ENCODE measurements around the gene ARPC1A.

The ARPC1A gene

GRCh38 chr7:99301496-99301895 lies 24.2 kb upstream of the ARPC1A start:
- no peaks in the 10 kb centered on the region for H3K27me3 ChIP-seq
- TF ChIP-seq CTCF (IDR thresholded peaks at IDR 0.05), result no peak
- H3K4me1 ChIP-seq (ENCODE audit: control insufficient read depth in 1 of 2, insufficient read depth in 1 of 2, low read depth in 1 of 2, low read length in 1 of 2), result no peaks in the 10 kb centered on the region
- no peak overlapping the region for H3K27ac ChIP-seq
- H3K9me3 ChIP-seq, result no peaks in the 10 kb centered on the region
- H3K36me3 ChIP-seq, result no peaks in the 10 kb centered on the region
- no peak overlapping the region for H3K4me3 ChIP-seq (ENCODE audit: low read depth in 1 of 2, low read length in 1 of 2)

- TF ChIP-seq CTCF (IDR thresholded peaks at IDR 0.05), result no peak
- H3K4me3 ChIP-seq (ENCODE audit: low read depth in 1 of 2, low read length in 1 of 2), result no peak overlapping the region
- H3K27ac ChIP-seq, result no peak overlapping the region
- no peaks in the 10 kb centered on the region for H3K4me1 ChIP-seq (ENCODE audit: control insufficient read depth in 1 of 2, insufficient read depth in 1 of 2, low read depth in 1 of 2, low read length in 1 of 2)
- H3K9me3 ChIP-seq, result no peaks in the 10 kb centered on the region
- H3K36me3 ChIP-seq, result no peaks in the 10 kb centered on the region
- no peaks in the 10 kb centered on the region for H3K27me3 ChIP-seq
These were observed 20.0 kb upstream of the ARPC1A start for GRCh38 chr7:99305473-99306260.

- Histone ChIP-seq H3K4me3 (ENCODE audit: low read depth in 1 of 2, low read length in 1 of 2) (no peak overlapping the region), H3K27ac (no peak overlapping the region), H3K4me1 (ENCODE audit: control insufficient read depth in 1 of 2, insufficient read depth in 1 of 2, low read depth in 1 of 2, low read length in 1 of 2) (peaks cover 0 to 5% of the 10 kb centered on the region in 2 experiments), H3K27me3 (no peaks in the 10 kb centered on the region), H3K36me3 (no peaks in the 10 kb centered on the region), H3K9me3 (no peaks in the 10 kb centered on the region)
- no peak for TF ChIP-seq CTCF (IDR thresholded peaks at IDR 0.05)
These were observed 17.1 kb upstream of the ARPC1A start for GRCh38 chr7:99308461-99309074.

GRCh38 chr7:99309111-99309510 lies 16.6 kb upstream of the ARPC1A start:
- H3K27ac ChIP-seq, result no peak overlapping the region
- H3K4me3 ChIP-seq (ENCODE audit: low read depth in 1 of 2, low read length in 1 of 2), result no peak overlapping the region
- no peaks in the 10 kb centered on the region for H3K9me3 ChIP-seq
- H3K27me3 ChIP-seq, result no peaks in the 10 kb centered on the region
- TF ChIP-seq CTCF (IDR thresholded peaks at IDR 0.05), result no peak
- peaks cover 0 to 5% of the 10 kb centered on the region in 2 experiments for H3K4me1 ChIP-seq (ENCODE audit: control insufficient read depth in 1 of 2, insufficient read depth in 1 of 2, low read depth in 1 of 2, low read length in 1 of 2)
- no peaks in the 10 kb centered on the region for H3K36me3 ChIP-seq

- no peak overlapping the region for H3K4me3 ChIP-seq (ENCODE audit: low read depth in 1 of 2, low read length in 1 of 2)
- peaks cover 0 to 5% of the 10 kb centered on the region in 2 experiments for H3K4me1 ChIP-seq (ENCODE audit: control insufficient read depth in 1 of 2, insufficient read depth in 1 of 2, low read depth in 1 of 2, low read length in 1 of 2)
- H3K36me3 ChIP-seq, result no peaks in the 10 kb centered on the region
- TF ChIP-seq CTCF (IDR thresholded peaks at IDR 0.05), result no peak
- no peaks in the 10 kb centered on the region for H3K9me3 ChIP-seq
- H3K27me3 ChIP-seq, result no peaks in the 10 kb centered on the region
- H3K27ac ChIP-seq, result no peak overlapping the region
These were observed 15.7 kb upstream of the ARPC1A start for GRCh38 chr7:99310004-99310403.

Measured in neutrophil (primary cell).